ENCODE data around the gene KIAA1958. TPM values are rescaled to one million over a fixed set of nuclear protein-coding genes. Genes with fewer than 3 reads are reported as not detected.

KIAA1958 gene
- total RNA-seq, 1 experiment from 2014 or later = 18.5 TPM

DNA sequence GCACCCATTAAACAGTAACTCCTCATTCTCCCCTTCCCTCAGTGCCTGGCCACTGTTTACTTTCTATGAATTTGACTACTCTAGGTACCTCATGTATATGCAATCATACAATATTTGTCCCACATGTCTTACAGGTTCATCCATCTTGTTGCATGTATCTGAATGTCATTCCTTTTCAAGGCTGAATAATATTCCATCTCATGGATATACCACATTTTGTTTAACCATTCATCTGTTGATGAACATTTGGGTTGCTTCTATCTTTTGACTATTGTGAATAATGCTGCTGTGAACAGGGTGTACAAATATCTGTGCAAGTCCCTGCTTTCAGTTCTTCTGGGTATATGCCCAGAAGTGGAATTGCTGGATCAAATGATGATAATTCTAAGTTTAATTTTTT is 190.4 kb downstream of the KIAA1958 start:
- ChIA-PET CTCF (no interaction called here), RAD21 (ENCODE audit: low non-redundant PET in 1 of 2, low total read pairs in 2 of 2, uncharacterized antibody in 2 of 2, unreplicated experiment in 2 of 2) (no interaction called here), POLR2A (no interaction called here)
- no peak for TF ChIP-seq CEBPB (IDR thresholded peaks at IDR 0.05; ENCODE audit: low read depth)
- no peak for TF ChIP-seq TCF7L2 (IDR thresholded peaks at IDR 0.05; ENCODE audit: borderline replicate concordance, extremely low read depth, insufficient read depth, insufficient read length)
- no peak for TF ChIP-seq RAD21 (IDR thresholded peaks at IDR 0.05; ENCODE audit: low read depth)
- no peak for TF ChIP-seq YY1 (IDR thresholded peaks at IDR 0.05; ENCODE audit: extremely low read depth, insufficient replicate concordance, low read depth, low read length)
- no peak for TF ChIP-seq EGR1 (IDR thresholded peaks at IDR 0.05; ENCODE audit: low read depth)
- TF ChIP-seq, protein P1, sequence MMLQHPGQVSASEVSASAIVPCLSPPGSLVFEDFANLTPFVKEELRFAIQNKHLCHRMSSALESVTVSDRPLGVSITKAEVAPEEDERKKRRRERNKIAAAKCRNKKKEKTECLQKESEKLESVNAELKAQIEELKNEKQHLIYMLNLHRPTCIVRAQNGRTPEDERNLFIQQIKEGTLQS (IDR thresholded peaks at IDR 0.05) = no peak
- no TSS peak for BruUV-seq (replicated peaks)
- Histone ChIP-seq H2AFZ (ENCODE audit: low read depth, low read length, poor library complexity, severe bottlenecking) (no peak overlapping the region), H4K20me1 (ENCODE audit: insufficient read depth) (no peaks in the 10 kb centered on the region), H3K79me2 (ENCODE audit: insufficient read depth, low read length) (no peaks in the 10 kb centered on the region), H3K4me2 (ENCODE audit: low read length) (no peak overlapping the region), H3K4me1 (ENCODE audit: control insufficient read depth in 1 of 2, insufficient read depth in 2 of 2, low read length in 2 of 2) (no peaks in the 10 kb centered on the region), H3K36me3 (ENCODE audit: control insufficient read depth in 1 of 2, insufficient read depth in 2 of 2, low read length in 2 of 2) (no peaks in the 10 kb centered on the region), H3K27ac (ENCODE audit: low read depth, low read length) (no peak overlapping the region), H3K9ac (ENCODE audit: low read length) (no peak overlapping the region), H3K9me2 (ENCODE audit: insufficient read depth) (no peaks in the 10 kb centered on the region), H3K4me3 (replicated peaks in 1 of 2; ENCODE audit: low read depth in 1 of 2, low read length in 2 of 2) (no peak overlapping the region), H3K27me3 (ENCODE audit: insufficient read depth, low read length) (no peaks in the 10 kb centered on the region), H3K9me3 (ENCODE audit: control insufficient read depth in 1 of 2, insufficient read depth in 1 of 2, low read depth in 1 of 2, low read length in 2 of 2) (peaks cover 6 to 11% of the 10 kb centered on the region in 2 experiments; a peak in 2 of 4 replicates)
- intact Hi-C loops (cut with micrococcal nuclease) = no loop called here
- ATAC-seq (no peak), DNase-seq (ENCODE audit: low read depth, low spot score) (no peak)

DNA sequence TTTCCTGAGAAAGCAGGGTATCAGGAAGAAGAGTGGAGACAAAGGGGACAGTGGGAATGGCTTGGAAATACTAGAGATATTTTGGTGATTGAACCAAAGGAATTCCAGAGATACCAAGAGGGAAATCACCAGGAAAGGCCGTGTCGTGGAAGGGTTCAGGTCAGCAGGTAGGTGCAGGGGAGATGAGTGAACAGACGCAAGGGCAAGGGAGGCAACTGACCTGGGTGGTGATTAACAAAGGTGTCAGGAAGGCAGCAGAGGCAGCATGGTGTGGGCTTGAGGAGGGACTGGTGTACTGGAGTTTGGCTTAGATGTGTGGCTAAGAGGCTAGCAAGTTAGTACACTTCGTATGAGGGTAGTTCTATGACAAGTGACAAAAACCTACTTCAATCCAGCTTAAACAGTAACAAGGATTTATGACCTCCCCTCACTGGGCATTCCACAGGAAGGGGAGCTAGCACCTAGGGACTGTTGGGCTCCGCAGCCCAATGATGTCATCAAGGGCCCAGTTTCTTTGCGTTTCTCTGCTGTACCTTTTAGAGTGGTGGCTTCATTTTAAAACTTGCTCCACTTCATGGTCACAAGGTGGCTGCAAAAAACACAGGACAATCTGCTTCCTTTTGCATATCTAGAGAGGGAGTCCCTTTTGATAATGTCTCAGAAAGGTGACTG is 194.2 kb downstream of the KIAA1958 start:
- POLR2A ChIA-PET = no interaction called here
- BruUV-seq (replicated peaks) = no TSS peak
- Histone ChIP-seq H3K4me1 (ENCODE audit: control insufficient read depth in 1 of 2, insufficient read depth in 2 of 2, low read length in 2 of 2) (no peaks in the 10 kb centered on the region), H2AFZ (ENCODE audit: low read depth, low read length, poor library complexity, severe bottlenecking) (no peak overlapping the region), H3K9me3 (ENCODE audit: control insufficient read depth in 1 of 2, insufficient read depth in 1 of 2, low read depth in 1 of 2, low read length in 2 of 2) (peaks cover 6 to 11% of the 10 kb centered on the region in 2 experiments; a peak in 2 of 4 replicates), H3K4me2 (ENCODE audit: low read length) (no peak overlapping the region), H3K27me3 (ENCODE audit: insufficient read depth, low read length) (no peaks in the 10 kb centered on the region), H3K9me2 (ENCODE audit: insufficient read depth) (no peaks in the 10 kb centered on the region), H3K9ac (ENCODE audit: low read length) (no peak overlapping the region), H3K36me3 (ENCODE audit: control insufficient read depth in 1 of 2, insufficient read depth in 2 of 2, low read length in 2 of 2) (0 out of 4 replicates have a peak, but pooled peaks cover 0 to 2% of the 10 kb centered on the region in 2 experiments), H3K4me3 (replicated peaks in 1 of 2; ENCODE audit: low read depth in 1 of 2, low read length in 2 of 2) (no peak overlapping the region), H3K27ac (ENCODE audit: low read depth, low read length) (no peak overlapping the region), H4K20me1 (ENCODE audit: insufficient read depth) (no peaks in the 10 kb centered on the region), H3K79me2 (ENCODE audit: insufficient read depth, low read length) (no peaks in the 10 kb centered on the region)
- ATAC-seq (no peak), DNase-seq (ENCODE audit: low read depth, low spot score) (no peak)
- CTCF ChIA-PET = no interaction called here
- no peak for TF ChIP-seq TCF7L2 (IDR thresholded peaks at IDR 0.05; ENCODE audit: borderline replicate concordance, extremely low read depth, insufficient read depth, insufficient read length)
- no peak for TF ChIP-seq POLR2A (IDR thresholded peaks at IDR 0.05; ENCODE audit: borderline replicate concordance, extremely low read depth, insufficient read depth, insufficient read length)
- no peak for TF ChIP-seq FOSL1 (IDR thresholded peaks at IDR 0.05; ENCODE audit: low read depth)
- TF ChIP-seq YY1 (IDR thresholded peaks at IDR 0.05; ENCODE audit: extremely low read depth, insufficient replicate concordance, low read depth, low read length) = no peak
- TF ChIP-seq POLR2AphosphoS5 (IDR thresholded peaks at IDR 0.05; ENCODE audit: low read depth, low read length) = no peak
- TF ChIP-seq, protein P1 (IDR thresholded peaks at IDR 0.05) = no peak
- no peak for TF ChIP-seq JUND (IDR thresholded peaks at IDR 0.05)
- no peak for TF ChIP-seq RAD21 (IDR thresholded peaks at IDR 0.05; ENCODE audit: low read depth)
- no peak for TF ChIP-seq ZFX (IDR thresholded peaks at IDR 0.05)
- TF ChIP-seq, protein P2, sequence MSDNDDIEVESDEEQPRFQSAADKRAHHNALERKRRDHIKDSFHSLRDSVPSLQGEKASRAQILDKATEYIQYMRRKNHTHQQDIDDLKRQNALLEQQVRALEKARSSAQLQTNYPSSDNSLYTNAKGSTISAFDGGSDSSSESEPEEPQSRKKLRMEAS (IDR thresholded peaks at IDR 0.05) = no peak
- TF ChIP-seq EGR1 (IDR thresholded peaks at IDR 0.05; ENCODE audit: low read depth) = no peak
- intact Hi-C loops (cut with micrococcal nuclease) = no loop called here
- RAD21 ChIA-PET (ENCODE audit: low non-redundant PET in 1 of 2, low total read pairs in 2 of 2, uncharacterized antibody in 2 of 2, unreplicated experiment in 2 of 2) = no interaction called here

Data from HCT116 (cell line).